Right renal pelvis (tissue), 4 donors: ENCODE data around the gene RBM5. TPM values are rescaled to one million over a fixed set of nuclear protein-coding genes. Genes with fewer than 3 reads are reported as not detected.

ENCODE experiments used
- DNase-seq, 4 donors: peaks; one replicate each; pipeline ENCODE4 v3.0.0-alpha.2; 2013; ENCODE audit warnings: low read depth in 4 of 4, low spot score in 3 of 4, missing footprints in 1 of 4
- polyA plus RNA-seq, 4 donors: library from polyadenylated mRNA; unstranded; fragments of 120-200 nt; gene quantifications; one replicate each; pipeline ENCODE4 v1.2.1, GENCODE V29; 2013; ENCODE audit not compliant: insufficient read length in 4 of 4

Gene RBM5
- polyA plus RNA-seq, 4 donors = 231 to 273 (median 235) TPM

DNA sequence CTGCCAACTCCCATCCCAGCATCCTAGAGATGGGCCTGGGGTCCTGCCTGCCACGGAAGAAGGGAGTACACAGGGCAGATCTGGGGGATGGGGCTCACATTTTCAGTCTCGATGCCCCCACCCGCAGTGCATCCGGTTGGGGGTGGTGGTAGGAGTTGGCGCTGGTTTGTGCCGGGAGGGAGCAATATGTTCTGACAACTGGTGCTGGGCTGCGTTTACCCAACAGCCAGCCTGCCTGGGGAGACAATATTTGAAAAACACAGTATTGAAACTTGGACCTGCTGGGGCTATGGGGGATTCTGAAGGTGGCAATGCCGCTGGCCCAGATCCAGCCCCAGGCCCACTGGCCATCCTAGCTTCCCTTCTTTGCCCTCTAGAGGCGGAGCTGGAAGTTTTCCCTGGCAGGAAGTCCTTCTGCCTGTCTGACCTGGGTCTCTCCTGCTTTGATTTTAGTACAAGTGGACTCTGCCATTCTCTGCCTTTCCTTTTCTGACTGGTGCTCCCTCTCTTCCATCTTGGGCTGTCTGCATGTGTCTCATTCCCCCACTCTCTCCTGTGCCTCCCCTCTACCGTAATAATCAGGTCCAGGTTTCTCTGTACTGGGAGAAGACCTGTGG is 69.9 kb downstream of the RBM5 start:
- no peak for DNase-seq

DNA sequence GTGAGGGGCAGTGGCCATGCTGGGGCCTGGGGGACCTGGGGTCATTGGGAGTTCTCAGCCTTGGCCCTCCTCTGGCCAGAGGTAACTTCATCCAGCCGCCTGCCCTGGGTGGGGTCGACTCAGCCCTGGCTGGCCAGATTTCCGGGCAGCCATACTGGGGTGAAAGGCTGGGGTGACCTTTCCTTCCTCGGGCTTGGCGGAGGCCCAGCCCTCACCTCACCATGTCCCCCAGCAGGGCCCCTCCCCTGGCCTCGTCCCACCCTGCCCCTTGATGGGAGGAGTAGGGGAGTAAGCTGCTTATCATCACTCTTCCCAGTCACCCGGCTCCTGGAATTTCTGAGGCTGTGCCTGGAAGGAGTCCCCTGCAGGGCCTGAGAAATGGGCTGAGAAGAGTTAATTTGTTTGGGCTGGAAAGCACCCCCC is 71.9 kb downstream of the RBM5 start:
- DNase-seq = no peak

DNA sequence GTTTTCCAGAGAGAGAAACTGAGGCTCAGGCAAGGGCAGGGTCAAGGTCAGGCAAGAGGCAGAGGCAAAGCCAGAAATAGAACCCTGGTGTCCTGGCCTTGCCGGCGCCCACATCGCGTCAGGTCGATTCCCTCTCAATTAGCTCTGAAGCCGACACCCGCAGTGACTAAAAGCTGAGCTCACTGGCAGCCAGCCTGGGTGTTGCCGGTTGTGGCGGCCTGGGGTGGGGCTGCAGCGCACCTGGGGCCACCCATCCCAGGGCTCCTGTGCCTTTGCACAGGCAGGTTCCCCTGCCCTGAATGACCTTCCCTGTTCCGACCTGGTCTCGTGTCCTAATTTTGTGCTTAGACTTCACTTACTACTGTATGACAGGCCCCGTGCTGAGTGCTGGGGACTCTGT is 72.6 kb downstream of the RBM5 start:
- no peak for DNase-seq

DNA sequence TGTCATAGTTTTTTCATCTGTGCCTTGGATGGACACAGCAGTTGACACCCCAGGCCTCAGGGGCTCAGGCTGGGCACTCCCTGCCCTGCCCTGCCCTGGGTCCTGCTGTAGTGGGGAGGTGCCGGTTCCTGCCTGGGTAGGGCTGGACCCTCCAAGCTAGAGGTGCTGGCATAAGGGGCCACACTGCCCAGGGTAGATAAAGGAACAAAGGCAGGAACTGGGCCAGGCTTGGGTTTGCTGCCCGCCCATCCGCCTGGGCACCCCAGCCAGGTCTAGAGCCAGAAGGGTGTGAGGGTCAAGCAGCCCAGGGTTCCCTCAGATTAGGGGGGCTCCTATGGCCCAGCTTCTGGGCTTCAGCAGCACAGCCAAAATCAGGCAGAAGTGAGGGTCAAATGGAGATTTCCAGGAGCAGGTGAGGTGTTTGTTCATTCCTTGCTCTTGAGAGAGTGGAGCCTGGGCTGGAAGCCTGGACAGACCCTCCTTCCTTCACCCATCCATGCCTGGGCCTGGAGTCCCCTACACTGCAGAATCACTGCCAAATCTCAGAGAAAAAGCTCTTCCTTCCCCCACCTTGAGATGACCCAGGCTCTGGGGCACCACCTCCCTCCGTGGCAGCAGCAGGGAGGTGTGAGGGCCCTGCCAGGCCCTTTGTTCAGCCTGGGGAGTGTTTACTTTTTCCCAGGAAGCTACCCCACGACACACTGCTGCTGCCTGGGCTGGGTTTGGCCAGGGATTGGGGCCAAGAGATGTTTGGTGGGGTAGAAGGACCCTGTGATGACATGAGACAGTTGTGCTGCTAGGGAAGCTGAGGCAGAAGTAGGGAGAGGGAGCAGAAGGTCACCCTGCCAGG is 73.5 kb downstream of the RBM5 start:
- no peak for DNase-seq

DNA sequence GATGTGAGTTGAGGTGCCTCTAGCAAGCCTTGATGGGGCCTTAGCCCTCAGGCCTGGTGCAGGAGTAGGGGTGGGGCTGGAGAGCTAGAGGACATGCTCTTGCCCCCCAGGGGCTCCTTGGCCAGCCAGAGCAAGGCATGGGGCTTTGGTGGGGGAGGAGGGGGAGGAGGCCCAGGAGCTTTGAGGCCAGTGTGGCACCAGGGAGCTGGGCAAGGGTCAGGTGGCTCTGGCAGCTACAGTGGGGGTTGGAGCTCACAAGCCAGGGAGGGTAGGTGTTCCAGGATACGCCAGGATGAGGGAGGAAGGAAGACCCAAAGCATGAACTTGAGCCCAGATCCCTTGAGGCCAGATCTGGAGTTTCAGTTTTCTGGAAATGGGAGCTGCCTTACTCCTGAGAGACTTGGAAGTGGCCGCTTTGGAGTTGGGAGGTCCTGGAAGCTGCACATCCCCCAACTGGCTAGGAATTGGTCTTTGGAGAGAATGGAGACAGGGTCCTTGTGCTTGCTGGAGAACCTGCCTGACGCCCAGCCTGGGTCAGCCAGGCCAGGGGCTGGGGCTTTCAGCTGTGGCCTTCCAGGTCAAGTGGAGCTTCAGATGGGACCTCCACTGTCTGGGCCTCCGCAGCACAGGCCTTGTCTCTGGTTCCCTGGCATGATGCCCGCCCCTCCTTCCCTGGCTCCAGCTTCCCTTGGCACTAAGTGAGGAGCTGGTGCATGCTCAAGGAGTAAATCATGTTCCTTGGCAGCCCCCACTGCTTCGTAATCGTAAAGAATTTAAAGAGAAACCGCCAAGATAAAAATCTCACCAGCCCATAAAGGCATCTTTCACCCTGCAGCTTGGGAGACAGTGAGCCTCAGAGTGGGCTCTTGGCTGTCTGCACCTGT is 75.1 kb downstream of the RBM5 start:
- no peak for DNase-seq

DNA sequence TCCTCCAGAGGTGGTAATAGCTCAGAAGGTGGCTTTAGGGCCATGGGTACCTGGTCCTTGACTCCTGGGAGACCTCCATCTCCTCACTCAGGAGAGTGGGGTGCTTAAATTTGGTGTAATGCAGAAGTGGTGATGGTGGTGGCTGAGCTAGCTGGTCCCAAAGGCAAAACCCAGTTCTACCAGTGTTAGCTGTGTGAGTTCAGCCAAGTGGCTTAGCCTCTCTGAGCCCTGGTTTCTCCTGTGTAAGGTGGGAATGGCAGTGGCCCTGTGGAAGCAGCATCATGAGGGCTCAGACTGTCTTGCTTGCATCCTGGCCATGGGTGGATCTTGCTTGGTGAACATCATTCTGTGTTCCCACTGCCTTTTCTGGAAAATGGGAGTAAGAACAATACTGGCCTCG is 75.8 kb downstream of the RBM5 start:
- DNase-seq = no peak

DNA sequence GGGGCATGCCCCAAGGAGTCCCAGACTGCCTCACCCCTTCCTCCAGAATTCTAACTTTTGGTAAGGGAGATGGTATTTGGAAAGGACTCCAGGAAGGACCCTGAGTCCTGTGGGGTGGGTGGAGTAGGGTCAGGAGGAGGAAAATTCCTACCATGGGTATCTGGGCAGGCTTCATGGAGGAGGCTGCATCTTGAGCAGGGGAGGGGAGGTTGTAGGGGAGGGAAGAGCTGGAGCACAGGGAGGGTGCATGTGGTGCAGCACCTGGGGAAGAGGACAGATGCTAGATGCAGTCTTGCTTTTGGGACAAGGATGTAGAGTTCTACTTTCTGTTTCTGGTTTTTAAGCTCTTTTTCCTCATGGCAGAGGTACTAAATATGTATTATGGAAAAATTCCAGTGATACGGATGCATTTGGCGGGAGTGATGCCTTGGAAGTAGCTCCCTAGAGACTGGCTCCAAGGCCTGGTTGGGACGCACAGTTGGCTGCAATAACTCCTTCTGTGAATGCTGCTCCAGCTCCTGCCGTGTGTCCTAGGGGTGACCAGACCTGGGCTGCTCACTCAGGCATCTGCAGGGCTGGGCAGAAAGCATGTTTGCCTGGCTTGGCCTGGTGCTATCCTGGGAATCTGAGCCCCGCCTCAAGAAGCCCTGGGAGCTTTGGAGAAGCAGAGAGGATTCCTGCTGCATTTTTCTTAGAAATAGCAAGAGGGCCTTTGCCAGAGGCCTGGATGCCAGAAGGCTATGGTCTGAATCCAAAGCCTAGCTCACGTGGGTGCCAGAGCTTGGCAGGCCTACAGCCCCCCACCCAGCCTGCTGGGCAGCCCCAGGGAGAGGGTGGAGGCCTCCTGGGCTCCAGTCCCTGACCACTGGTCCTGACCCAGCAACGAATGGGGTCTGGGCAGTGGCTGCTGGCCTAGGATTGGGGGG is 76.5 kb downstream of the RBM5 start:
- DNase-seq = no peak

DNA sequence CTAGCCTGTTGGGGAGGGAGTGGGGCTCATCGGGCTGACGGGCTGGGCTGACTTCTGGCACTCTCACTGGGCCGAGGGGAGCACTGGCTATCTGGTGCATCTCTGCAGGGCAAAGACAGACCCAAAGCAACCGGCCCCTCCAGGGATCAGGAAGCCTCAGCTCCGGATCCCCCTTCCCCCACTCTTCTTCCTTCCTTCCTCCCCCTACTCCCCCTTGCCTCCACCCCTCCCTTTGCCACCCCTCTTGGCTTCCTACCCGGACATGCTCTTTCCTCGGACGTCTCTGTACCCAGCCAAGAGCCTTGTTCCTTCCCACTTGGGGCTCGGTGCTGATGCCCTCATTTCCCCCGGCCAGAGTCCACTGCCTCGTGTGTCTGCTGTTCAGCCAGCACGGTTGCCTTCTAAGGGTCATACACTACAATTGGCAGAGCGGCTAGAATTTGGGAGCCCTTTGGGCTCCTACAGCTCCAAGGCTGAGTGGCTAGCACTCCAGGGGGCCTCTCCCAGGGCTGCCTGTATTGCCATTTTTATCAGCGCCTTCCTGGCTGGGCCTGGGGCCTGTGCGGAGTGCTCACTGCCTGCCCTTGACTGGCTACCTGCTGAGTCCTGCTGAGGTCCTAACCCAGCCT is 77.3 kb downstream of the RBM5 start:
- no peak for DNase-seq

DNA sequence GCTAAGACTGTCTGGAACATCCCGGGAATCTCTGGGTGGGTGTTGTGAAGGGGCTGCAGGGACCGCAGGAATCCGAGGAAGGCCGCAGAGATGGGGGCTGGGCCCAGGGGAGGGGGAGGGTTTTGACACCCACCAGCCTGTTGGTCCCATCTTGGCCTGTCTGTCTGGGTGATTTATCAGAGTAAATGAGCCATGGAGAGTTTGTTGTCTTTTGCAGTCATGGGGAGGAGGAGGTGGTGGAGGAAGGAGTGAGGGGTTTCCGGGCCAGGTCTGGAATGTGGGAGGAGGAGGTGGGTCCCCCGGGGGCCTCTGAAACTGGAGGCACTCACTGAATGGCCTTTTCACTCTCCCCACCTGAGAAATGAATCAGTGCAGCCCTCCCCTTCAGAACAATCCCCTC is 77.9 kb downstream of the RBM5 start:
- DNase-seq = peak in 1 of 4 donors; percentile 68

DNA sequence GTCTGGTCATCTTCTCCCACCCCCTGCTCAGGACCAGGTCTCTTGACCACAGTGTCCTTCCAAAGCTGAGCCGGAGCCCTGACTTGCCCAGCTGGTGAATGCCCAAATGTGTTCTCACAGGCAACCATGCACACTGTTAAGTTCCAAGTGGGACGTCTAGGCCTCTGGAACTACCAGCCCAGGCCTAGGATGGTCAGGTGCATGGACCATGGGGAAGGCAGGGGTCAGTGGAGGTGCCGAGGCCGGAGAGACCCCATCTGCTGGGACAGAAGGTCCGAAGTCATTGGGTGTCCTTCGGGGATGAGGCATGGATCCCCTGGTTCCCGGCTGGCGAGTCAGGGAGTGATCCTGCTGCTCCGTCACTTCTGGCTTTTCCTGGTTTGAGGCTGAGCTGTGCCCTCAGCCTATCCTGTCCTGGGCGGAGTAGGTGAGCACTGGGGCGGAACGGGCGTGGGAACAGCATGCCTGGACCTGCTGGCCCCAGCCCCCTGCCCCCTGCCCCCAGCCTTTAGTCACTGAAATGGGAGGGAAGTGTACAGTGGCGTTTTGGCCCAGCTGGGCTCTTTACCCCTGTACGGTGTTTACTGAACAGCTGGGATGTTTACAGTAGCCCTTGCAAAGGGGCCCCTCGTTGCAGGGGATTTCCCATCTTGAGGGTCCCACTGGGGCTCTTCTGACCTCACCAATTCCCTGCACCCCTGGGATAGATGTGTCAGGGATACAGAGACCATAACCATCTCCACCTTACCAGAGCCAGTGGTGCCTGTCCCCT is 78.5 kb downstream of the RBM5 start:
- no peak for DNase-seq

DNA sequence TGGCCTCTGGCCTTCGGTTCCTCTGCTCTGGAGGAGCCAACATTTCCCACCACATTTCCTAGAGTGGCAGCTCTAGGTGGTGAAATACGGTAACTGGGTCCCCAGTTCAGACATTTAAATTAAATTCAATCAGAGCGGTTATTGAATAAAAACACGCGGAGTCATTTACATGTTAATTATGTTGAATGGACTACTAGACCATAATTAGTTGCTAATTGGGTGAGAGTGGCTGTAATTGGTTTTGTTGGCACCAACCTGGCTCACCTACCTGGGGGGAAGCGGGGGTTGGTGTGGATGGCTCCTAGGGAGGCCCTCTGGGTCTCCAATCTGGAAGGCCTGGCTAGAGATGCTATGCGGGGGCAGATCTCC is 79.1 kb downstream of the RBM5 start:
- DNase-seq = no peak

DNA sequence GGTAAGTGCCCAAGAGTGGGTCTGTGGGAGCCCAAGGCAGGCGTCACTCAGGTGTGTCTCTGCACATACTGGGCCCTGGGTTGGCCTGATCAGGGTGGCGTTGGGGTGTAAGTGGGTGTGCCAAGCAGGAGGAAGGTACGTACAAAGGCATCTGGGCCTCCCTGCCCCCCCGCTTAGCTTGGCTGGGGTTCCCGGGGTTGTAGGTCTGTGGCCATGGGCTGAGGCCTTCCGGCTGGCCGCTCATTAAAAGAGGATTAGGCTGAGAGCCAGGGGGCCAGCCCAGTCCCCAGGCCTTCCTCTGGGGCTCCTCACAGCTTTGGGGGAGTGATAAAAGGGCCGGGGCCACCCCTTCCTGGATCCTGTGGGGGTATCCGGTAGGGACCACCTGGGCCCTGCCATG is 79.7 kb downstream of the RBM5 start:
- no peak for DNase-seq

Other genes starting within 250 kb of the RBM5 start
- 10 to 100 TPM in 2 of 4 donors, 1 to 10 TPM in 2; 8.6 to 10.4 (median 9.9) TPM for gene TRAIP, start 232.4 kb upstream of the RBM5 start, polyA plus RNA-seq
- gene CAMKV, start 219.0 kb upstream of the RBM5 start, polyA plus RNA-seq = under 1 TPM; 0.07 to 0.39 (median 0.15) TPM
- 1 to 10 TPM in 3 of 4 donors, under 1 TPM in 1; 0.84 to 1.5 (median 1.3) TPM for gene MST1R, start 185.0 kb upstream of the RBM5 start, polyA plus RNA-seq
- 10 to 100 TPM in 1 of 4 donors, 1 to 10 TPM in 3; 7.1 to 10.8 (median 7.9) TPM for gene MON1A, start 159.1 kb upstream of the RBM5 start, polyA plus RNA-seq
- 100 to 1,000 TPM in 3 of 4 donors, 10 to 100 TPM in 1; 98.8 to 148 (median 115) TPM for gene RBM6, start 148.8 kb upstream of the RBM5 start, polyA plus RNA-seq
- gene SEMA3F, start 66.4 kb downstream of the RBM5 start, polyA plus RNA-seq = 10 to 100 TPM; 75.1 to 81.1 (median 78.5) TPM
- gene GNAT1, start 102.7 kb downstream of the RBM5 start, polyA plus RNA-seq = under 1 TPM in 2 of 4 donors, not detected in 2; 0.03 to 0.10 TPM
- 1 to 10 TPM; 5.0 to 9.6 (median 6.6) TPM for gene SLC38A3, start 116.4 kb downstream of the RBM5 start, polyA plus RNA-seq
- gene GNAI2, start 147.3 kb downstream of the RBM5 start, polyA plus RNA-seq = 100 to 1,000 TPM; 203 to 219 (median 207) TPM
- gene SEMA3B, start 180.2 kb downstream of the RBM5 start, polyA plus RNA-seq = 100 to 1,000 TPM in 1 of 4 donors, 10 to 100 TPM in 3; 86.9 to 125 (median 92.2) TPM
- gene LSMEM2, start 190.2 kb downstream of the RBM5 start, polyA plus RNA-seq = under 1 TPM; 0.51 to 0.75 (median 0.66) TPM
- gene IFRD2, start 203.5 kb downstream of the RBM5 start, polyA plus RNA-seq = 10 to 100 TPM; 39.6 to 50.5 (median 45.0) TPM
- gene HYAL3, start 210.5 kb downstream of the RBM5 start, polyA plus RNA-seq = 1 to 10 TPM; 3.1 to 3.8 (median 3.1) TPM
- gene NAA80, start 210.5 kb downstream of the RBM5 start, polyA plus RNA-seq = 10 to 100 TPM in 1 of 4 donors, 1 to 10 TPM in 3; 8.6 to 10.5 (median 9.9) TPM
- gene HYAL1, start 214.7 kb downstream of the RBM5 start, polyA plus RNA-seq = 1 to 10 TPM; 6.2 to 8.0 (median 6.8) TPM
- gene HYAL2, start 233.8 kb downstream of the RBM5 start, polyA plus RNA-seq = 10 to 100 TPM; 62.8 to 92.9 (median 75.5) TPM
- 10 to 100 TPM; 24.6 to 29.7 (median 27.7) TPM for gene TUSC2, start 239.3 kb downstream of the RBM5 start, polyA plus RNA-seq